Fibroblast of lung (primary cell): ENCODE results near the gene CTSE. TPM values are rescaled to one million over a fixed set of nuclear protein-coding genes. Genes with fewer than 3 reads are reported as not detected.

Source experiments
- DNase-seq, 2 donors: peaks; one replicate each; pipeline versions ENCODE4 v3.0.0 to v3.0.0-alpha.2; 2010; ENCODE audit warnings: low read depth in 2 of 2
- H2AFZ ChIP-seq: 2 replicates; pipeline ENCODE4 v1.5.1; 2012; ENCODE audit warnings: low read length, control low read depth, inconsistent platforms
- H3K27ac ChIP-seq: 2 replicates; pipeline ENCODE4 v1.5.1; 2011; ENCODE audit warnings: low read length, control low read depth; ENCODE audit not compliant: insufficient read depth
- H3K27me3 ChIP-seq: 2 replicates; pipeline ENCODE4 v1.5.1; 2011; ENCODE audit warnings: mild to moderate bottlenecking, low read length; ENCODE audit not compliant: control insufficient read depth, insufficient read depth
- H3K36me3 ChIP-seq: 2 replicates; pipeline ENCODE4 v1.5.1; 2011; ENCODE audit warnings: low read length; ENCODE audit not compliant: control insufficient read depth, insufficient read depth
- H3K4me1 ChIP-seq: 2 replicates; pipeline ENCODE4 v1.5.1; 2011; ENCODE audit warnings: low read length; ENCODE audit not compliant: control insufficient read depth, insufficient read depth; ENCODE audit errors: extremely low read depth
- H3K4me2 ChIP-seq: 2 replicates; pipeline ENCODE4 v1.5.1; 2011; ENCODE audit warnings: low read length, control low read depth; ENCODE audit not compliant: insufficient read depth; ENCODE audit errors: extremely low read depth
- H3K4me3 ChIP-seq, 4 experiments: fragments of 200-600 bp in 1 of 4; sonication (generic) in 1 of 4; replicated peaks in 1 of 4; 2 replicates each; pipeline ENCODE4 v1.5.1; 2011 to 2016; ENCODE audit warnings: low read length in 4 of 4, low read depth in 3 of 4, mild to moderate bottlenecking in 3 of 4, control low read depth in 2 of 4, inconsistent platforms in 1 of 4, mixed read lengths in 1 of 4; ENCODE audit not compliant: insufficient read depth in 1 of 4; ENCODE audit errors: control extremely low read depth in 1 of 4
- H3K79me2 ChIP-seq: 2 replicates; pipeline ENCODE4 v1.5.1; 2012; ENCODE audit warnings: mild to moderate bottlenecking, low read length, inconsistent platforms; ENCODE audit not compliant: control insufficient read depth, insufficient read depth
- H3K9ac ChIP-seq: 2 replicates; pipeline ENCODE4 v1.5.1; 2011; ENCODE audit warnings: mild to moderate bottlenecking, low read length, control low read depth; ENCODE audit not compliant: insufficient read depth
- H3K9me3 ChIP-seq: 2 replicates; pipeline ENCODE4 v1.5.1; 2012; ENCODE audit warnings: low read depth, low read length; ENCODE audit not compliant: control insufficient read depth, insufficient read depth
- H4K20me1 ChIP-seq: 2 replicates; pipeline ENCODE4 v1.5.1; 2011; ENCODE audit warnings: low read length; ENCODE audit not compliant: control insufficient read depth, insufficient read depth; ENCODE audit errors: extremely low read depth
- EZH2 ChIP-seq: IDR thresholded peaks from 2 replicates; pipeline ENCODE4 v1.5.1; 2012; ENCODE audit warnings: low read length, control low read depth, mild to moderate bottlenecking; ENCODE audit errors: missing control alignments
- polyA plus RNA-seq, 2 donors: library from polyadenylated mRNA; depleted of rRNA in 1 of 2; stranded (reverse) in 1 of 2; unstranded in 1 of 2; fragments of >200 nt; gene quantifications; 2 replicates each; pipeline ENCODE4 v1.2.1, GENCODE V29; 2011 to 2012; ENCODE audit warnings: missing spikeins in 1 of 2
- total RNA-seq: library from RNA; depleted of rRNA; stranded (reverse); fragments of >200 nt; gene quantifications from 2 replicates; pipeline ENCODE4 v1.2.1, GENCODE V29; 2014
- TF ChIP-seq, protein P1 (sequence below), 2 donors: IDR thresholded peaks in 1 of 2; conservative IDR thresholded peaks in 1 of 2; 1 replicate in 1 of 2; 2 replicates in 1 of 2; pipeline ENCODE4 v1.5.1; 2011 to 2012; ENCODE audit warnings: low read length in 2 of 2, control low read depth in 1 of 2, inconsistent platforms in 1 of 2, low read depth in 1 of 2, mild to moderate bottlenecking in 1 of 2

The CTSE gene
- total and polyA plus RNA-seq, 2 donors (not counting 1 experiment from before 2014, with no cell fraction given) = not detected

DNA sequence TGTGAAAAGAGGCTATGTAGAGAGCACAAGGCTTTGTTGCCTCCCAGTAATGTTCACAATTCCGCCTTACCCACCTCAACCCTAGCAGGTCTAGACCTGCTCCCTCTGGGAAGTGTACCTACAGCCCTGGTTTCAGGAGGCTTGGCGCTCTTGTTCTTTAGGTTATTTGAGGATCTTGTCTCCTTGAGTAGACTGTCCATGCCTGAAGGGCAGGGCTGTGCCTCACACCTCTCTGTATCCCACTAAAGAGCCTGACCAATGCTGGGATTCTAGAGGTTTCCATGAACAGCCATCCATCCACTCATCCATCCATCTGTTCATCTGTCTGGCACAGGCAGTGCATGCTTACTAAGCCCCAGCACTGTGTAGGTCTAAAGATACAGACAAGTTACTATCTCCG is 21.5 kb downstream of the CTSE start:
- no peak overlapping the region for H3K9ac ChIP-seq
- H3K79me2 ChIP-seq = no peaks in the 10 kb centered on the region
- TF ChIP-seq, protein P1, sequence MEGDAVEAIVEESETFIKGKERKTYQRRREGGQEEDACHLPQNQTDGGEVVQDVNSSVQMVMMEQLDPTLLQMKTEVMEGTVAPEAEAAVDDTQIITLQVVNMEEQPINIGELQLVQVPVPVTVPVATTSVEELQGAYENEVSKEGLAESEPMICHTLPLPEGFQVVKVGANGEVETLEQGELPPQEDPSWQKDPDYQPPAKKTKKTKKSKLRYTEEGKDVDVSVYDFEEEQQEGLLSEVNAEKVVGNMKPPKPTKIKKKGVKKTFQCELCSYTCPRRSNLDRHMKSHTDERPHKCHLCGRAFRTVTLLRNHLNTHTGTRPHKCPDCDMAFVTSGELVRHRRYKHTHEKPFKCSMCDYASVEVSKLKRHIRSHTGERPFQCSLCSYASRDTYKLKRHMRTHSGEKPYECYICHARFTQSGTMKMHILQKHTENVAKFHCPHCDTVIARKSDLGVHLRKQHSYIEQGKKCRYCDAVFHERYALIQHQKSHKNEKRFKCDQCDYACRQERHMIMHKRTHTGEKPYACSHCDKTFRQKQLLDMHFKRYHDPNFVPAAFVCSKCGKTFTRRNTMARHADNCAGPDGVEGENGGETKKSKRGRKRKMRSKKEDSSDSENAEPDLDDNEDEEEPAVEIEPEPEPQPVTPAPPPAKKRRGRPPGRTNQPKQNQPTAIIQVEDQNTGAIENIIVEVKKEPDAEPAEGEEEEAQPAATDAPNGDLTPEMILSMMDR (conservative IDR thresholded peaks at IDR 0.05 in 1 of 2, IDR thresholded peaks at IDR 0.05 in 1 of 2; ENCODE audit: low read depth in 1 of 2, low read length in 2 of 2) = no peak
- no peak for TF ChIP-seq EZH2
- no peaks in the 10 kb centered on the region for H4K20me1 ChIP-seq
- no peaks in the 10 kb centered on the region for H3K27me3 ChIP-seq
- no peaks in the 10 kb centered on the region for H3K9me3 ChIP-seq
- peak overlapping the region in 3 of 4 experiments; percentile 57 to 65 (median 58) for H3K4me3 ChIP-seq
- no peak for DNase-seq
- H3K36me3 ChIP-seq = no peaks in the 10 kb centered on the region
- H3K27ac ChIP-seq = no peak overlapping the region
- H2AFZ ChIP-seq = no peak overlapping the region
- peak overlapping the region; percentile 92 for H3K4me2 ChIP-seq
- H3K4me1 ChIP-seq = peaks cover 19% of the 10 kb centered on the region

DNA sequence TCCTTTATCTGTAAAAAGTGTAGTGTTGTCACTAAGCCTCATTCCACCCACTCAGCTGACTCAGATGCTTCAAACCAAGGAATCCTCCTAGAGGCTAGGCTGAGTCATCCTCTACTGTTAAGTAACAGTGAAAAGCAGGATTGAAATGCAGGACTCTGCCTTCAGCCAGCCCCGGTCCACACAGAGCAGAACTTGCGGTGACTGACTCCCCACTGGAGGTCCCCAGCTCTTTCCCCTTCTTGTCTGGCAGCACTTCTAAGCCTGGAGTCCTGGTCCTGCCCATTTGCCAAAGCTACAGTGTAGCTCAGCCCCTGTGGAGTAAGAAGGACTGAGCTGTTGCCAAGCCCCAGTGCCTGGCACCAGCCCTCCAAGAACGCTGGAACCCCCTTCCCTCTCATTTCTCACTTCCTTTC is 22.2 kb downstream of the CTSE start:
- peak overlapping the region in 2 of 4 experiments; percentile 0 to 65 for H3K4me3 ChIP-seq
- H3K4me1 ChIP-seq = peaks cover 19% of the 10 kb centered on the region
- no peaks in the 10 kb centered on the region for H3K27me3 ChIP-seq
- no peaks in the 10 kb centered on the region for H3K9me3 ChIP-seq
- no peaks in the 10 kb centered on the region for H4K20me1 ChIP-seq
- no peak overlapping the region for H3K27ac ChIP-seq
- H3K9ac ChIP-seq = no peak overlapping the region
- TF ChIP-seq, protein P1 (conservative IDR thresholded peaks at IDR 0.05 in 1 of 2, IDR thresholded peaks at IDR 0.05 in 1 of 2; ENCODE audit: low read depth in 1 of 2, low read length in 2 of 2) = no peak
- TF ChIP-seq EZH2 = no peak
- no peaks in the 10 kb centered on the region for H3K36me3 ChIP-seq
- H3K79me2 ChIP-seq = no peaks in the 10 kb centered on the region
- no peak overlapping the region for H2AFZ ChIP-seq
- H3K4me2 ChIP-seq = peak overlapping the region; percentile 92
- DNase-seq = peak; percentile 87 to 99

DNA sequence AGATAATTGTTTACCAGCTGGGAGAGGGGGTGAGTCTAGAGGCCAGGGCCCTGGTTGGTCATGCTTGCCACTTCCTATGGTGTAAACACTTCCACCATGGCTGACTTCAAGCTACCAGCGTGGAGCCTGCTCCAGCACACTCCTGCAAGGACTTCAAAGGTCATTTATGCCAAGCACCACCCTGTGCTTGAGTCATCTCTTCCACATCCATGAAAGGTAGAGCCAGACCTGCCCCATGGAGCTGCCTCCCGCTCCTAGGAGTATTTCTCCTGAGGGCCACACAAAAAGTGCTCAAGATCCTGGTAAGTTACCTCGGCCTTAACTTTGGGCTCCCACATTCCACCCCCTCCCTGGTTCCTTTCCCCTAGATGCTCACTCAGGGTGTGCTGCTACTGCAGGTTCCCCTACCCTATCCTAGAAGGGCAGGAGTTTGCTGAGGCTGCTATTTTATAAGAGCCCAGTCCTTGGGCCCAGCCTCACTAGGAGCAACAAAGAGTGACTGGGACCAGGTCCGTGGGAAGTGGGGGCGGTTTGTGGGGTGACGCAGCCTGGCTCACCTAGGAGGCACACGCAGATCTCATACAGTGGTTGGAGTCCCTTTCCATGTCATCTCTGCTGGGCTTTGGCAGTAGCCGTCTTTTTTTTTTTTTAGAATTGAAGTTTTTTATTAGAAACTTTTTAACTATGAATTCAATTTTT is 22.9 kb downstream of the CTSE start:
- Histone ChIP-seq H3K27me3 (no peaks in the 10 kb centered on the region), H3K9me3 (no peaks in the 10 kb centered on the region), H3K36me3 (no peaks in the 10 kb centered on the region), H2AFZ (no peak overlapping the region), H4K20me1 (no peaks in the 10 kb centered on the region), H3K79me2 (no peaks in the 10 kb centered on the region), H3K27ac (peak overlapping the region; percentile 43), H3K4me2 (peak overlapping the region; percentile 19), H3K4me1 (peaks cover 19% of the 10 kb centered on the region), H3K9ac (no peak overlapping the region), H3K4me3 (peak overlapping the region in 1 of 4 experiments; percentile 4)
- TF ChIP-seq, protein P1 (conservative IDR thresholded peaks at IDR 0.05 in 1 of 2, IDR thresholded peaks at IDR 0.05 in 1 of 2; ENCODE audit: low read depth in 1 of 2, low read length in 2 of 2) = no peak
- no peak for TF ChIP-seq EZH2
- peak in 1 of 2 donors; percentile 81 for DNase-seq
